ENCODE data around the gene SELENOO. TPM values are rescaled to one million over a fixed set of nuclear protein-coding genes. Genes with fewer than 3 reads are reported as not detected.

Gene SELENOO
- total RNA-seq, 1 donor from 2014 or later = 12.0 TPM

GRCh38 chr22:50183141-50183971 is 17.5 kb upstream of the SELENOO start:
- no peaks in the 10 kb centered on the region for H3K36me3 ChIP-seq (ENCODE audit: control insufficient read depth, insufficient read depth, low read length)
- no peak for DNase-seq (ENCODE audit: low read depth)
- TF ChIP-seq, protein P1, sequence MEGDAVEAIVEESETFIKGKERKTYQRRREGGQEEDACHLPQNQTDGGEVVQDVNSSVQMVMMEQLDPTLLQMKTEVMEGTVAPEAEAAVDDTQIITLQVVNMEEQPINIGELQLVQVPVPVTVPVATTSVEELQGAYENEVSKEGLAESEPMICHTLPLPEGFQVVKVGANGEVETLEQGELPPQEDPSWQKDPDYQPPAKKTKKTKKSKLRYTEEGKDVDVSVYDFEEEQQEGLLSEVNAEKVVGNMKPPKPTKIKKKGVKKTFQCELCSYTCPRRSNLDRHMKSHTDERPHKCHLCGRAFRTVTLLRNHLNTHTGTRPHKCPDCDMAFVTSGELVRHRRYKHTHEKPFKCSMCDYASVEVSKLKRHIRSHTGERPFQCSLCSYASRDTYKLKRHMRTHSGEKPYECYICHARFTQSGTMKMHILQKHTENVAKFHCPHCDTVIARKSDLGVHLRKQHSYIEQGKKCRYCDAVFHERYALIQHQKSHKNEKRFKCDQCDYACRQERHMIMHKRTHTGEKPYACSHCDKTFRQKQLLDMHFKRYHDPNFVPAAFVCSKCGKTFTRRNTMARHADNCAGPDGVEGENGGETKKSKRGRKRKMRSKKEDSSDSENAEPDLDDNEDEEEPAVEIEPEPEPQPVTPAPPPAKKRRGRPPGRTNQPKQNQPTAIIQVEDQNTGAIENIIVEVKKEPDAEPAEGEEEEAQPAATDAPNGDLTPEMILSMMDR (IDR thresholded peaks at IDR 0.05; ENCODE audit: insufficient read depth, low read length, poor library complexity, severe bottlenecking) = no peak
- H3K27me3 ChIP-seq (ENCODE audit: control insufficient read depth, insufficient read depth, low read length) = peaks cover 5% of the 10 kb centered on the region
- no peak overlapping the region for H3K4me3 ChIP-seq (ENCODE audit: low read depth, low read length)

DNA sequence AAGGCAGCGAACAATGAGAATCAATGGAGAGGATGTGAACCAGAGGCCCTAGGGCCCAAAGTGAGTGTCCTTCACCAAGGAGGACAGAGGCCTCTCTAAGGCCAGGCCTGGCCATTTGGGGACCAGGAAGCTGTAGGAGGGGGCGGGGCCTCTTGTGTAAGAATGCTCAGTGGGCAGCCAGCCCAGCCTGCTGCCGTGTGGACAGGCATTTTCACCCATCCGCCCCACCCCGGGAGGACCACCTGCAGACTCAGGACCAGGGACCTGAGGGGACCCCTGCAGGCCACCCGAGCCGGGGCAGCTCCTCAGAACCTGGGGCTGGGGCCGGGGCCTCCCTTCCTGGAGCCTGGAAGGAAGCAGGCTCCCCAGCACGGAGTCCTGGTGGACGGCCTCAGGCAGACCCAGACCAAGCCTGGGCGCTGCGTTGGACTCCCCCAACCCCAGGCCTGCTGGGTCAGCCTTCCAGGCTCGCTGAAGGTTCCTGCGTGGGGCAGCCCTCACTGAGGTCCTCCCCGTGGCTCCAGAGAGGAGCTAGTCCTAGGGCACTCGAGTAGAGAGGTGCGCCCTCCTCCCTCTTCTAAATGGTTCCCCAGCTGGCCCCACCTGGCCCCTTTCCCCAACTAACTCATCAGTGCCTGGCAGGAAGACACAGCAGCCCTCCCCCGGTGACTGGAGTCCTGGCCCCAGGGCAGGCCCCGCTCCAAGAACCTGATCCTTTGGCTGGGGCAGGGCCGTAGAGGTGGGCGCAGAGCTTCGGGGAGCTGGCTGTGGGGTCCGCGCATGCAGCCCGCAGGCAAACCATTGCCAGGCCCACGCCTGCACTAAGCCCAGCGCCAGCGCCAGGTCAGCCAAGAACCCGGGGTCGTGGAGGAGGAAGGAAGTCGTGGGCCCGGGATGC is 16.6 kb upstream of the SELENOO start:
- no peak for DNase-seq (ENCODE audit: low read depth)
- Histone ChIP-seq H3K36me3 (ENCODE audit: control insufficient read depth, insufficient read depth, low read length) (no peaks in the 10 kb centered on the region), H3K27me3 (ENCODE audit: control insufficient read depth, insufficient read depth, low read length) (peaks cover under 1% of the 10 kb centered on the region), H3K4me3 (ENCODE audit: low read depth, low read length) (peak overlapping the region; percentile 2)
- TF ChIP-seq, protein P1 (IDR thresholded peaks at IDR 0.05; ENCODE audit: insufficient read depth, low read length, poor library complexity, severe bottlenecking) = no peak

DNA sequence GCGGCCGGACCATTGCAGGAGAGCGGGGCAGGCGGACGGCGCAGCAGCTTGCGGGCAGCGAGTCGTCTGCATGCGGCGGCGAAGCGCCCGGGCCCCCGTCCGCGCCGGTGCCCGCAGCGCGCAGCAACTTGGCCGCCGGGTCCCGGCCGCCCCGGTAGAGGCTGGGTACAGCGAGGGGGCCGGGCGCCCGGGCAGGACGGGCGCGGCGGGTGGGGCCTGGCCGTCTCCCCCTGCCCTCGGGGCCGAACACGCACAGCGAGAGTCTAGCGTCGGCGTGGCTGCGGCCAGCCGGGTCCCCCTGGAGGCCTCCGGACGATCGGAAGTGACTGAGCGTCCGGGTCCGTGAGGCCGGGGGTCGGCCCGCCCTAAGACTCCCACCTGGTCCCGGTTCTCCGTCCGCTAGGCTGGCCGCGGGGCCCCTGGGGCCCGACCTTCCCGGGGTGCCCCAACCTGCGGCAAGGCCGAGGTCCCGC is 15.9 kb upstream of the SELENOO start:
- peak overlapping the region; percentile 60 for H3K4me3 ChIP-seq (ENCODE audit: low read depth, low read length)
- H3K36me3 ChIP-seq (ENCODE audit: control insufficient read depth, insufficient read depth, low read length) = no peaks in the 10 kb centered on the region
- TF ChIP-seq, protein P1 (IDR thresholded peaks at IDR 0.05; ENCODE audit: insufficient read depth, low read length, poor library complexity, severe bottlenecking) = no peak
- H3K27me3 ChIP-seq (ENCODE audit: control insufficient read depth, insufficient read depth, low read length) = no peaks in the 10 kb centered on the region
- DNase-seq (ENCODE audit: low read depth) = no peak

- DNase-seq (ENCODE audit: low read depth) = no peak
Observed at GRCh38 chr22:50185375-50186087, 15.3 kb upstream of the SELENOO start, which contains the start of gene TRABD. Gene TRABD, plus strand, starts transcription at chr22:50185913. Its CDS starts 7,148 bp downstream, at chr22:50193061.

GRCh38 chr22:50186181-50186714 is 14.6 kb upstream of the SELENOO start:
- no peaks in the 10 kb centered on the region for H3K36me3 ChIP-seq (ENCODE audit: control insufficient read depth, insufficient read depth, low read length)
- TF ChIP-seq, protein P1 (IDR thresholded peaks at IDR 0.05; ENCODE audit: insufficient read depth, low read length, poor library complexity, severe bottlenecking) = no peak
- no peak for DNase-seq (ENCODE audit: low read depth)
- no peaks in the 10 kb centered on the region for H3K27me3 ChIP-seq (ENCODE audit: control insufficient read depth, insufficient read depth, low read length)
- H3K4me3 ChIP-seq (ENCODE audit: low read depth, low read length) = peak overlapping the region; percentile 79

More at GRCh38 chr22:50185375-50186087, 15.3 kb upstream of the SELENOO start, which contains the start of gene TRABD:
- no peaks in the 10 kb centered on the region for H3K36me3 ChIP-seq (ENCODE audit: control insufficient read depth, insufficient read depth, low read length)
- peak within 1 kb of the TSS; percentile 79 for H3K4me3 ChIP-seq (ENCODE audit: low read depth, low read length)
- TF ChIP-seq, protein P1 (IDR thresholded peaks at IDR 0.05; ENCODE audit: insufficient read depth, low read length, poor library complexity, severe bottlenecking) = no peak
- no peaks in the 10 kb centered on the region for H3K27me3 ChIP-seq (ENCODE audit: control insufficient read depth, insufficient read depth, low read length)
